IMR-90 (cell line): Measurements from ENCODE around the gene IFNL3. TPM values are rescaled to one million over a fixed set of nuclear protein-coding genes. Genes with fewer than 3 reads are reported as not detected.

ENCODE experiments used
- ATAC-seq: fragments of 200-7000 bp; cut with Tn5 transposase; 2 replicates; pipeline ENCODE4 v1.9.1; 2020; ENCODE audit warnings: low read depth, mild to moderate bottlenecking, moderate library complexity
- BruUV-seq: library from RNA; stranded (reverse); fragments of 400-500 nt; replicated peaks from 2 replicates; lab custom pipeline; 2021; lab: Mats Ljungman, UMichigan
- CTCF ChIA-PET: fragments of 300-600 bp; formaldehyde crosslinking; extraction: SDS; loops from one replicate; lab custom pipeline; 2021; ENCODE audit warnings: antibody characterized with exemption; lab: Yijun Ruan, JAX
- POLR2A ChIA-PET: fragments of 300-600 bp; sonication (Branson Sonifier 250); formaldehyde crosslinking; loops from one replicate; lab custom pipeline; 2022; ENCODE audit warnings: antibody characterized with exemption; ENCODE audit not compliant: unreplicated experiment; lab: Charles Lee
- DNase-seq: peaks from one replicate; pipeline ENCODE4 v3.0.0; 2013
- H2AFZ ChIP-seq: replicated peaks from 2 replicates; pipeline ENCODE3; 2013; ENCODE audit warnings: low read length, mild to moderate bottlenecking; ENCODE audit not compliant: poor library complexity
- H2AK5ac ChIP-seq: 2 replicates; pipeline ENCODE4 v1.6.1; 2013; ENCODE audit warnings: low read depth, low read length, inconsistent platforms
- H2AK9ac ChIP-seq: replicated peaks from 2 replicates; pipeline ENCODE3; 2013; ENCODE audit warnings: mild to moderate bottlenecking, low read depth, low read length, moderate library complexity; ENCODE audit not compliant: poor library complexity
- H2BK120ac ChIP-seq: 2 replicates; pipeline ENCODE4 v1.6.1; 2013; ENCODE audit warnings: low read depth, low read length, inconsistent platforms
- H2BK15ac ChIP-seq: 3 replicates; pipeline ENCODE4 v1.6.1; 2013; ENCODE audit warnings: low read depth, low read length, inconsistent platforms
- H2BK20ac ChIP-seq: 2 replicates; pipeline ENCODE4 v1.6.1; 2013; ENCODE audit warnings: low read depth, mild to moderate bottlenecking, inconsistent platforms, low read length, moderate library complexity
- H2BK5ac ChIP-seq: 2 replicates; pipeline ENCODE4 v1.6.1; 2013; ENCODE audit warnings: mild to moderate bottlenecking, low read depth, low read length, inconsistent platforms; ENCODE audit not compliant: poor library complexity, severe bottlenecking
- H3K14ac ChIP-seq: replicated peaks from 2 replicates; pipeline ENCODE4 v1.6.1; 2013; ENCODE audit warnings: low read depth, low read length, inconsistent platforms
- H3K18ac ChIP-seq: 2 replicates; pipeline ENCODE4 v1.6.1; 2013; ENCODE audit warnings: low read depth, low read length, control low read depth
- H3K23ac ChIP-seq: 2 replicates; pipeline ENCODE4 v1.6.1; 2013; ENCODE audit warnings: low read depth, low read length, inconsistent platforms
- H3K27ac ChIP-seq: 2 replicates; pipeline ENCODE4 v1.5.1; 2013; ENCODE audit warnings: mild to moderate bottlenecking, control low read depth, low read length; ENCODE audit not compliant: insufficient read depth
- H3K27me3 ChIP-seq: 2 replicates; pipeline ENCODE4 v1.6.1; 2013; ENCODE audit warnings: low read length; ENCODE audit not compliant: control insufficient read depth, insufficient read depth
- H3K36me3 ChIP-seq: 2 replicates; pipeline ENCODE4 v1.6.1; 2013; ENCODE audit warnings: low read length, mixed read lengths; ENCODE audit not compliant: control insufficient read depth, insufficient read depth
- H3K4ac ChIP-seq: 2 replicates; pipeline ENCODE4 v1.6.1; 2013; ENCODE audit warnings: low read depth, low read length, inconsistent platforms
- H3K4me1 ChIP-seq: 2 replicates; pipeline ENCODE4 v1.6.1; 2013; ENCODE audit warnings: low read length, mixed read lengths; ENCODE audit not compliant: control insufficient read depth, insufficient read depth
- H3K4me2 ChIP-seq: 2 replicates; pipeline ENCODE4 v1.6.1; 2013; ENCODE audit warnings: low read depth, mild to moderate bottlenecking, control low read depth, low read length, moderate library complexity
- H3K4me3 ChIP-seq: 2 replicates; pipeline ENCODE4 v1.5.1; 2013; ENCODE audit warnings: low read depth, mild to moderate bottlenecking, control low read depth, low read length, moderate library complexity; ENCODE audit not compliant: insufficient read depth
- H3K56ac ChIP-seq: 2 replicates; pipeline ENCODE4 v1.6.1; 2013; ENCODE audit warnings: low read length, inconsistent platforms; ENCODE audit not compliant: insufficient read depth; ENCODE audit errors: extremely low read depth
- H3K79me1 ChIP-seq, 2 experiments: 2 replicates each; pipeline ENCODE4 v1.6.1; 2013; ENCODE audit warnings: low read length in 2 of 2, inconsistent platforms in 1 of 2, low read depth in 1 of 2
- H3K9ac ChIP-seq: 2 replicates; pipeline ENCODE4 v1.6.1; 2013; ENCODE audit warnings: low read depth, low read length, control low read depth
- H3K9me1 ChIP-seq: 2 replicates; pipeline ENCODE4 v1.6.1; 2013; ENCODE audit warnings: low read length, inconsistent platforms; ENCODE audit not compliant: insufficient read depth
- H3K9me3 ChIP-seq: 2 replicates; pipeline ENCODE4 v1.6.1; 2013; ENCODE audit warnings: low read length; ENCODE audit not compliant: control insufficient read depth, insufficient read depth
- H4K20me1 ChIP-seq: 2 replicates; pipeline ENCODE4 v1.6.1; 2013; ENCODE audit warnings: low read length, inconsistent platforms; ENCODE audit not compliant: insufficient read depth
- H4K5ac ChIP-seq: 2 replicates; pipeline ENCODE4 v1.6.1; 2013; ENCODE audit warnings: mild to moderate bottlenecking, low read depth, low read length, control low read depth
- H4K8ac ChIP-seq, 2 experiments: 2 replicates each; pipeline ENCODE4 v1.6.1; 2013; ENCODE audit warnings: low read depth in 2 of 2, low read length in 2 of 2, control low read depth in 1 of 2, inconsistent platforms in 1 of 2
- H4K91ac ChIP-seq: 2 replicates; pipeline ENCODE4 v1.6.1; 2013; ENCODE audit warnings: low read depth, low read length, inconsistent platforms; ENCODE audit not compliant: insufficient read depth
- BHLHE40 ChIP-seq: fragments of 150-350 bp; IDR thresholded peaks from 2 replicates; pipeline ENCODE4 v1.6.1; 2016; ENCODE audit warnings: mild to moderate bottlenecking, low read depth, low read length
- CEBPB ChIP-seq: IDR thresholded peaks from 2 replicates; pipeline ENCODE4 v1.6.1; 2012; ENCODE audit warnings: low read depth, low read length, improper control_type of control experiment
- CTCF ChIP-seq: conservative IDR thresholded peaks from 2 replicates; pipeline ENCODE4 v1.5.1; 2012; ENCODE audit warnings: mild to moderate bottlenecking, low read depth, low read length, improper control_type of control experiment
- MAFK ChIP-seq: IDR thresholded peaks from 2 replicates; pipeline ENCODE4 v1.6.1; 2012; ENCODE audit warnings: low read depth, low read length, improper control_type of control experiment
- RAD21 ChIP-seq: IDR thresholded peaks from 2 replicates; pipeline ENCODE4 v1.6.1; 2012; ENCODE audit warnings: low read length, improper control_type of control experiment
- RFX5 ChIP-seq: IDR thresholded peaks from 2 replicates; pipeline ENCODE4 v1.8.0; 2012; ENCODE audit warnings: low read depth, mild to moderate bottlenecking, low read length, moderate library complexity
- USF2 ChIP-seq: fragments of 150-350 bp; IDR thresholded peaks from 2 replicates; pipeline ENCODE4 v1.6.1; 2017; ENCODE audit warnings: mild to moderate bottlenecking, antibody characterized with exemption, low read length, low read depth
- WGBS, 2 experiments: methylation state at CpG; one replicate each; pipeline versions ENCODE4 v1.1.5 to v1.1.7; 2013; ENCODE audit warnings: missing lambda C conversion rate in 2 of 2; ENCODE audit not compliant: insufficient read length in 1 of 2; ENCODE audit errors: extremely low coverage in 2 of 2; 5-methylcytosine and 5-hydroxymethylcytosine counted together
- dilution Hi-C: fragments of 300-500 bp; cut with HindIII; formaldehyde crosslinking; loops from one replicate; pipeline ENCODE4 v1.14.3; 2018; ENCODE audit warnings: low sequenced_read_pairs; ENCODE audit not compliant: unreplicated experiment
- in situ Hi-C: fragments of 300-500 bp; cut with MboI; formaldehyde crosslinking; loops from 3 replicates; pipeline ENCODE4 v1.14.3; 2019; ENCODE audit warnings: low sequenced_read_pairs, inconsistent platforms, mixed read lengths
- intact Hi-C: fragments of 100-400 bp; cut with micrococcal nuclease; formaldehyde crosslinking; loops from 2 replicates; pipeline ENCODE4 v1.10.0; 2022
- polyA plus RNA-seq, 3 experiments: library from polyadenylated mRNA; depleted of rRNA; stranded (reverse); fragments of >200 nt; gene quantifications; 2 replicates each; pipeline ENCODE4 v1.2.3, GENCODE V29; 2012; ENCODE audit warnings: low replicate concordance in 1 of 3
- total RNA-seq: library from RNA; depleted of rRNA; stranded (reverse); fragments of >200 nt; gene quantifications from 2 replicates; pipeline ENCODE4 v1.2.3, GENCODE V29; 2012

Gene IFNL3
- total and polyA plus RNA-seq, 2 of the 4 experiments (the other 2 are of a cell fraction): not detected

GRCh38 chr19:39262496-39262895 is 17.7 kb upstream of the IFNL3 start:
- Histone ChIP-seq H2BK5ac (no peak overlapping the region), H3K36me3 (no peaks in the 10 kb centered on the region), H4K8ac (no peak overlapping the region), H3K4ac (no peak overlapping the region), H3K14ac (no peak overlapping the region), H2BK120ac (no peak overlapping the region), H3K27ac (no peak overlapping the region), H3K27me3 (peaks cover 50% of the 10 kb centered on the region), H2AFZ (no peak overlapping the region), H3K4me2 (no peak overlapping the region), H2BK20ac (no peak overlapping the region), H3K56ac (no peak overlapping the region), H4K20me1 (no peaks in the 10 kb centered on the region), H3K18ac (no peak overlapping the region), H4K5ac (no peak overlapping the region), H2BK15ac (no peak overlapping the region), H3K4me1 (no peaks in the 10 kb centered on the region), H3K79me1 (no peaks in the 10 kb centered on the region), H3K23ac (no peak overlapping the region), H4K91ac (no peak overlapping the region), H3K9ac (no peak overlapping the region), H3K9me3 (no peaks in the 10 kb centered on the region), H2AK9ac (no peak overlapping the region), H3K4me3 (no peak overlapping the region), H3K9me1 (no peaks in the 10 kb centered on the region), H2AK5ac (no peak overlapping the region)
- in situ Hi-C loops: no loop called here
- intact Hi-C loops: no loop called here
- TF ChIP-seq USF2 (no peak), MAFK (no peak), CEBPB (no peak), RFX5 (no peak), BHLHE40 (no peak), CTCF (no peak), RAD21 (no peak)
- dilution Hi-C loops: no loop called here
- CTCF ChIA-PET: no interaction called here
- DNase-seq (no peak), ATAC-seq (no peak)
- WGBS, 2 experiments: no CpG with 5 or more reads among the region's 4 CpGs
- BruUV-seq: no TSS peak
- POLR2A ChIA-PET: no interaction called here
